PC-9 (cell line): ENCODE measurements around the gene MFSD11. TPM values are rescaled to one million over a fixed set of nuclear protein-coding genes. Genes with fewer than 3 reads are reported as not detected.
A peak's percentile ranks its signal among the peaks of the same experiment; 100 is the strongest.

ENCODE experiments used
- BruUV-seq: library from RNA; stranded (reverse); fragments of 400-500 nt; replicated peaks from 2 replicates; lab custom pipeline; 2021; lab: Mats Ljungman, UMichigan
- CTCF ChIA-PET: fragments of 300-600 bp; sonication (Branson Sonifier 250); formaldehyde crosslinking; loops from one replicate; lab custom pipeline; 2022; ENCODE audit warnings: antibody characterized with exemption; lab: Charles Lee
- POLR2A ChIA-PET: fragments of 300-600 bp; sonication (Branson Sonifier 250); formaldehyde crosslinking; loops from one replicate; lab custom pipeline; 2022; ENCODE audit warnings: antibody characterized with exemption; ENCODE audit not compliant: unreplicated experiment; lab: Charles Lee
- DNase-seq, 2 experiments: peaks; one replicate each; pipeline versions ENCODE4 v3.0.0 to v3.0.0-alpha.2; 2015 to 2022; ENCODE audit warnings: mixed read lengths in 1 of 2
- H2AFZ ChIP-seq: fragments of 200-600 bp; sonication (generic); 2 replicates; pipeline ENCODE4 v1.8.1; 2017; ENCODE audit warnings: antibody characterized with exemption
- H3F3A ChIP-seq: fragments of 200-600 bp; sonication (generic); 2 replicates; pipeline ENCODE4 v1.8.1; 2017; ENCODE audit warnings: antibody characterized with exemption, mild to moderate bottlenecking, low read depth; ENCODE audit not compliant: insufficient read depth
- H3K27ac ChIP-seq: fragments of 200-600 bp; sonication (generic); 2 replicates; pipeline ENCODE4 v1.6.1; 2016; ENCODE audit warnings: mixed run types
- H3K27me3 ChIP-seq: fragments of 200-600 bp; sonication (generic); 2 replicates; pipeline ENCODE4 v1.6.1; 2016; ENCODE audit warnings: low read depth, mixed run types; ENCODE audit not compliant: insufficient read depth
- H3K36me3 ChIP-seq: fragments of 200-600 bp; sonication (generic); 2 replicates; pipeline ENCODE4 v1.6.1; 2016; ENCODE audit warnings: low read depth, mixed run types
- H3K4me1 ChIP-seq: fragments of 200-600 bp; sonication (generic); replicated peaks from 2 replicates; pipeline ENCODE4 v1.6.1; 2016; ENCODE audit warnings: mixed run types; ENCODE audit not compliant: insufficient read depth
- H3K4me2 ChIP-seq: fragments of 200-600 bp; sonication (generic); 2 replicates; pipeline ENCODE4 v1.6.1; 2017; ENCODE audit warnings: mixed run types
- H3K4me3 ChIP-seq: fragments of 200-600 bp; sonication (generic); 2 replicates; pipeline ENCODE4 v1.6.1; 2016; ENCODE audit warnings: mixed run types
- H3K79me2 ChIP-seq: fragments of 200-600 bp; sonication (generic); 2 replicates; pipeline ENCODE4 v1.6.1; 2017; ENCODE audit warnings: low read depth, mixed run types
- H3K9me2 ChIP-seq: fragments of 200-600 bp; sonication (generic); 2 replicates; pipeline ENCODE4 v1.8.1; 2017; ENCODE audit warnings: mild to moderate bottlenecking; ENCODE audit not compliant: insufficient read depth
- H3K9me3 ChIP-seq: fragments of 200-600 bp; sonication (generic); 2 replicates; pipeline ENCODE4 v1.8.1; 2016; ENCODE audit warnings: low read depth; ENCODE audit not compliant: insufficient read depth
- H4K20me1 ChIP-seq: fragments of 200-600 bp; sonication (generic); 2 replicates; pipeline ENCODE4 v1.8.1; 2017; ENCODE audit not compliant: insufficient read depth
- EZH2 ChIP-seq: fragments of 200-600 bp; sonication (generic); IDR thresholded peaks from 2 replicates; pipeline ENCODE4 v1.8.0; 2017; ENCODE audit warnings: antibody characterized with exemption, low read depth
- intact Hi-C: fragments of 100-400 bp; cut with micrococcal nuclease; formaldehyde crosslinking; loops from one replicate; pipeline ENCODE4 v1.10.0; 2022; ENCODE audit not compliant: unreplicated experiment
- total RNA-seq: library from RNA; stranded (reverse); gene quantifications from 2 replicates; pipeline ENCODE4 v1.2.3, GENCODE V29; 2021
- TF ChIP-seq, protein P1 (sequence below): fragments of 200-600 bp; sonication (generic); conservative IDR thresholded peaks from 2 replicates; pipeline ENCODE4 v1.6.1; 2017; ENCODE audit warnings: mixed run types, antibody characterized with exemption, mild to moderate bottlenecking, moderate library complexity

The MFSD11 gene
- total RNA-seq, 1 experiment from 2014 or later: 47.3 TPM

GRCh38 chr17:76791053-76791980 is 53.4 kb downstream of the MFSD11 start:
- H3K27ac ChIP-seq: no peak overlapping the region

DNA sequence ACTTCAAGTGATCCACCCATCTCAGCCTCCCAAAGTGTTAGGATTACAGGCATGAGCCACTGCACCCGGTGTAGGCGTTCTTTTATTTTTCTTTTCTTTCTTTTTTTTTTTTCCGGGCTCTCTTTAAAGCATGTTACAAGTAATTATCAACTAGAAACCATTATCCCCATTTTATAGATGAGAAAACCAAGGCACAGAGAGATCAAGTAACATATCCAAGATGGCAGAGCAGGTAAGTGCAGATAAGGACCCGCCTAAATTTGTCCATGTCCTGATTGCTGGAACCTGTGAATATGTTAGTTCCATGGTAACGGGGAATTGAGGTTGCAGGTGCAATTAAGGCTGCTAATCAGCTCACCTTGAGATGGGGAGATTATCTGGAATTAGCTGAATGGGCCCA is 54.4 kb downstream of the MFSD11 start:
- Histone ChIP-seq H4K20me1 (no peaks in the 10 kb centered on the region), H3K79me2 (no peaks in the 10 kb centered on the region), H3K4me3 (no peak overlapping the region), H3K27me3 (no peaks in the 10 kb centered on the region), H3K4me2 (no peak overlapping the region), H3F3A (no peaks in the 10 kb centered on the region; the same call in 1 of the 2 replicates), H2AFZ (no peak overlapping the region), H3K36me3 (no peaks in the 10 kb centered on the region), H3K9me3 (no peaks in the 10 kb centered on the region), H3K9me2 (no peaks in the 10 kb centered on the region), H3K4me1 (peaks cover 6% of the 10 kb centered on the region), H3K27ac (no peak overlapping the region)
- POLR2A ChIA-PET: interaction anchor here (0.7 kb wide), 1 partner anchor 12 kb away, joined by 7 read pairs; no protein-coding TSS in a partner anchor
- TF ChIP-seq, protein P1, sequence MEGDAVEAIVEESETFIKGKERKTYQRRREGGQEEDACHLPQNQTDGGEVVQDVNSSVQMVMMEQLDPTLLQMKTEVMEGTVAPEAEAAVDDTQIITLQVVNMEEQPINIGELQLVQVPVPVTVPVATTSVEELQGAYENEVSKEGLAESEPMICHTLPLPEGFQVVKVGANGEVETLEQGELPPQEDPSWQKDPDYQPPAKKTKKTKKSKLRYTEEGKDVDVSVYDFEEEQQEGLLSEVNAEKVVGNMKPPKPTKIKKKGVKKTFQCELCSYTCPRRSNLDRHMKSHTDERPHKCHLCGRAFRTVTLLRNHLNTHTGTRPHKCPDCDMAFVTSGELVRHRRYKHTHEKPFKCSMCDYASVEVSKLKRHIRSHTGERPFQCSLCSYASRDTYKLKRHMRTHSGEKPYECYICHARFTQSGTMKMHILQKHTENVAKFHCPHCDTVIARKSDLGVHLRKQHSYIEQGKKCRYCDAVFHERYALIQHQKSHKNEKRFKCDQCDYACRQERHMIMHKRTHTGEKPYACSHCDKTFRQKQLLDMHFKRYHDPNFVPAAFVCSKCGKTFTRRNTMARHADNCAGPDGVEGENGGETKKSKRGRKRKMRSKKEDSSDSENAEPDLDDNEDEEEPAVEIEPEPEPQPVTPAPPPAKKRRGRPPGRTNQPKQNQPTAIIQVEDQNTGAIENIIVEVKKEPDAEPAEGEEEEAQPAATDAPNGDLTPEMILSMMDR: no peak
- TF ChIP-seq EZH2: no peak
- CTCF ChIA-PET: no interaction called here
- intact Hi-C loops: no loop called here
- DNase-seq: no peak
- no TSS peak for BruUV-seq

More at GRCh38 chr17:76791053-76791980, 53.4 kb downstream of the MFSD11 start:
- no TSS peak for BruUV-seq
- no peak overlapping the region for H3K4me2 ChIP-seq
- TF ChIP-seq EZH2: no peak
- TF ChIP-seq, protein P1: no peak
- H3K36me3 ChIP-seq: no peaks in the 10 kb centered on the region
- no peak for DNase-seq
- intact Hi-C loops: no loop called here
- no peaks in the 10 kb centered on the region for H3K27me3 ChIP-seq
- H4K20me1 ChIP-seq: no peaks in the 10 kb centered on the region
- POLR2A ChIA-PET: interaction anchor here (0.7 kb wide), 1 partner anchor 11 kb away, joined by 7 read pairs; no protein-coding TSS in a partner anchor
- no peaks in the 10 kb centered on the region; the same call in 1 of the 2 replicates for H3F3A ChIP-seq
- H3K79me2 ChIP-seq: no peaks in the 10 kb centered on the region
- H3K4me1 ChIP-seq: no peaks in the 10 kb centered on the region
- H3K9me2 ChIP-seq: no peaks in the 10 kb centered on the region
- H3K9me3 ChIP-seq: no peaks in the 10 kb centered on the region
- CTCF ChIA-PET: no interaction called here
- no peak overlapping the region for H3K4me3 ChIP-seq
- H2AFZ ChIP-seq: no peak overlapping the region

DNA sequence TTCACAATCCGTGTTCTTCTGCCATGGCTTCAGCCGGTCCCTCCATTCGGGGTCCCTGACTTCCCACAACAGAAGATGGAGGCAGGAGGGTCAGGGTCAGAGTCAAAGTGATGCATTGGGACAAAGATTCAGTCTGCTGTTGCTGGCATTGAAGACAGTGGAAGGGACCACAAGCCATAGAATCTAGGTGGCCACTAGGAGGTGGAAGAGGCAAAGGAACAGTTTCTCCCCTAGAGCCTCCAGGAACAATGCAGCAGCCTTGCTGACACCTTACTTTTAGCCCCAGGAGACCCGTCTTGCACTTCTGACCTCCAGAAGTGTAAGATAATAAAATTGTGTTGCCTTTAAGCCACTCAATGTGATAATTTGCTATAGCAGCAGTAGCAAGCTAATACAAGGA is 55.9 kb downstream of the MFSD11 start:
- Histone ChIP-seq H3K4me1 (peaks cover 13% of the 10 kb centered on the region), H3K4me2 (no peak overlapping the region), H3K9me2 (no peaks in the 10 kb centered on the region), H3K4me3 (no peak overlapping the region), H3K79me2 (no peaks in the 10 kb centered on the region), H3F3A (no peaks in the 10 kb centered on the region; the same call in 1 of the 2 replicates), H2AFZ (no peak overlapping the region), H3K27me3 (no peaks in the 10 kb centered on the region), H4K20me1 (no peaks in the 10 kb centered on the region), H3K36me3 (no peaks in the 10 kb centered on the region), H3K27ac (no peak overlapping the region), H3K9me3 (no peaks in the 10 kb centered on the region)
- POLR2A ChIA-PET: no interaction called here
- TF ChIP-seq, protein P1: peak; percentile 54
- TF ChIP-seq EZH2: no peak
- no TSS peak for BruUV-seq
- DNase-seq: peak in 1 of 2 experiments; percentile 27
- intact Hi-C loops: no loop called here
- CTCF ChIA-PET: interaction anchor here (0.7 kb wide), 1 partner anchor 14 kb away, joined by 6 read pairs; no protein-coding TSS in a partner anchor
